ENCODE measurements around the gene TMEM161A.
"Not testable (repeated sequence)": the region's sequence is repeated elsewhere in the genome, so short reads cannot be mapped to it uniquely, and the experiment has no call there.

DNA sequence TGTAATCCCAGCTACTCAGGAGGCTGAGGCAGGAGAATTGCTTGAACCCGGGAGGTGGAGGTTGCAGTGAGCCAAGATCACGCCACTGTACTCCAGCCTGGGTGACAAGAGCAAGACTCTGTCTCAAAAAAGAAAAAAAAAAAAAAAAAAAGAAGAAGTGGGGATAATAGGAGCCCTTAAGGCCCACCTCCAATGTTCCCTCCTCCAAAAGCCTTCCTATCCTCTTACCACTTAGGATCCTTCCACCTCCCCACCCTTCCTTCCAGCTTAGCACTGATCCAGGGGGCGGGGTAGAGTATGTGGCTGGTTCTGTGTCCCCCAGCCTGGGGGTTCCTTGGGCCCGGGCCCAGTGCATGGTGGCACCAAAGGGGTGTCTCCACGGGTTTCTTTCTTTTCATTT, 35.0 kb upstream of the TMEM161A start:
- not testable (repeated sequence) for TF ChIP-seq TAF15 (IDR thresholded peaks at IDR 0.05; ENCODE audit: low read depth, low read length); ZFP36 (IDR thresholded peaks at IDR 0.05; ENCODE audit: low read depth, low read length, partially characterized antibody); TCF7L2 (IDR thresholded peaks at IDR 0.05; ENCODE audit: low read depth, low read length); ESRRA (IDR thresholded peaks at IDR 0.05; ENCODE audit: borderline replicate concordance, low read depth); FOSL1 (tag; conservative IDR thresholded peaks at IDR 0.05); NFYB (IDR thresholded peaks at IDR 0.05; ENCODE audit: extremely low read depth, insufficient read length); WHSC1 (IDR thresholded peaks at IDR 0.05; ENCODE audit: low read length); ARNT (IDR thresholded peaks at IDR 0.05); GABPA (tag; conservative IDR thresholded peaks at IDR 0.05; ENCODE audit: low read depth)
